ENCODE results near the gene CTSW. TPM values are rescaled to one million over a fixed set of nuclear protein-coding genes. Genes with fewer than 3 reads are reported as not detected.

Gene CTSW
- total RNA-seq, 2 donors from 2014 or later = not detected

- no peaks in the 10 kb centered on the region for H3K9me3 Mint-ChIP-seq
- H3K9ac ChIP-seq (ENCODE audit: extremely low read depth, low read length, poor library complexity, severe bottlenecking) = peak overlapping the region; percentile 86
- H3K4me3 Mint-ChIP-seq = peak overlapping the region; percentile 88
- H3K4me1 ChIP-seq (ENCODE audit: control insufficient read depth, insufficient read depth, low read length) = peaks cover 4% of the 10 kb centered on the region
- H3K9me3 ChIP-seq (ENCODE audit: control insufficient read depth, low read length) = no peaks in the 10 kb centered on the region
- peak overlapping the region; percentile 97 for H3K4me3 ChIP-seq (ENCODE audit: low read length)
- H3K27ac ChIP-seq (ENCODE audit: low read depth, low read length) = peak overlapping the region; percentile 90
- peak overlapping the region; percentile 91 for H3K27ac Mint-ChIP-seq
- peak; percentile 88 for DNase-seq
- peaks cover 21% of the 10 kb centered on the region for H3K4me1 Mint-ChIP-seq
- H3K36me3 ChIP-seq (ENCODE audit: control insufficient read depth, insufficient read depth, low read length) = peaks cover 55% of the 10 kb centered on the region
- peaks cover 53% of the 10 kb centered on the region for H3K36me3 Mint-ChIP-seq (ENCODE audit: low read depth)
- WGBS, 2 experiments (ENCODE audit: insufficient coverage in 1 of 2, insufficient read length in 1 of 2) = 1 to 2% methylated on average over 43 to 57 of the region's 57 CpGs
- H3K27me3 Mint-ChIP-seq (ENCODE audit: insufficient read depth) = no peaks in the 10 kb centered on the region
- TF ChIP-seq, protein P1, sequence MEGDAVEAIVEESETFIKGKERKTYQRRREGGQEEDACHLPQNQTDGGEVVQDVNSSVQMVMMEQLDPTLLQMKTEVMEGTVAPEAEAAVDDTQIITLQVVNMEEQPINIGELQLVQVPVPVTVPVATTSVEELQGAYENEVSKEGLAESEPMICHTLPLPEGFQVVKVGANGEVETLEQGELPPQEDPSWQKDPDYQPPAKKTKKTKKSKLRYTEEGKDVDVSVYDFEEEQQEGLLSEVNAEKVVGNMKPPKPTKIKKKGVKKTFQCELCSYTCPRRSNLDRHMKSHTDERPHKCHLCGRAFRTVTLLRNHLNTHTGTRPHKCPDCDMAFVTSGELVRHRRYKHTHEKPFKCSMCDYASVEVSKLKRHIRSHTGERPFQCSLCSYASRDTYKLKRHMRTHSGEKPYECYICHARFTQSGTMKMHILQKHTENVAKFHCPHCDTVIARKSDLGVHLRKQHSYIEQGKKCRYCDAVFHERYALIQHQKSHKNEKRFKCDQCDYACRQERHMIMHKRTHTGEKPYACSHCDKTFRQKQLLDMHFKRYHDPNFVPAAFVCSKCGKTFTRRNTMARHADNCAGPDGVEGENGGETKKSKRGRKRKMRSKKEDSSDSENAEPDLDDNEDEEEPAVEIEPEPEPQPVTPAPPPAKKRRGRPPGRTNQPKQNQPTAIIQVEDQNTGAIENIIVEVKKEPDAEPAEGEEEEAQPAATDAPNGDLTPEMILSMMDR (conservative IDR thresholded peaks at IDR 0.05) = no peak
- no peaks in the 10 kb centered on the region for H3K27me3 ChIP-seq (ENCODE audit: control insufficient read depth, insufficient read depth, low read length, poor library complexity, severe bottlenecking)
Observed at GRCh38 chr11:65856689-65857499, 22.7 kb upstream of the CTSW start.

- Histone ChIP-seq H3K4me1 (ENCODE audit: control insufficient read depth, insufficient read depth, low read length) (peaks cover 9% of the 10 kb centered on the region), H3K4me3 (ENCODE audit: low read length) (peak overlapping the region; percentile 97), H3K36me3 (ENCODE audit: control insufficient read depth, insufficient read depth, low read length) (peaks cover 54% of the 10 kb centered on the region), H3K9me3 (ENCODE audit: control insufficient read depth, low read length) (no peaks in the 10 kb centered on the region), H3K9ac (ENCODE audit: extremely low read depth, low read length, poor library complexity, severe bottlenecking) (peak overlapping the region; percentile 86), H3K27ac (ENCODE audit: low read depth, low read length) (peak overlapping the region; percentile 90), H3K27me3 (ENCODE audit: control insufficient read depth, insufficient read depth, low read length, poor library complexity, severe bottlenecking) (no peaks in the 10 kb centered on the region)
- no peaks in the 10 kb centered on the region for H3K9me3 Mint-ChIP-seq
- 0% methylated on average over 5 to 49 of the region's 49 CpGs for WGBS, 2 experiments (ENCODE audit: insufficient coverage in 1 of 2, insufficient read length in 1 of 2)
- H3K36me3 Mint-ChIP-seq (ENCODE audit: low read depth) = peaks cover 50% of the 10 kb centered on the region
- TF ChIP-seq, protein P1 (conservative IDR thresholded peaks at IDR 0.05) = peak; percentile 22
- H3K4me3 Mint-ChIP-seq = peak overlapping the region; percentile 88
- H3K27ac Mint-ChIP-seq = no peak overlapping the region
- no peaks in the 10 kb centered on the region for H3K27me3 Mint-ChIP-seq (ENCODE audit: insufficient read depth)
- peaks cover 21% of the 10 kb centered on the region for H3K4me1 Mint-ChIP-seq
- no peak for DNase-seq
Observed at GRCh38 chr11:65857500-65857852, 22.2 kb upstream of the CTSW start.

DNA sequence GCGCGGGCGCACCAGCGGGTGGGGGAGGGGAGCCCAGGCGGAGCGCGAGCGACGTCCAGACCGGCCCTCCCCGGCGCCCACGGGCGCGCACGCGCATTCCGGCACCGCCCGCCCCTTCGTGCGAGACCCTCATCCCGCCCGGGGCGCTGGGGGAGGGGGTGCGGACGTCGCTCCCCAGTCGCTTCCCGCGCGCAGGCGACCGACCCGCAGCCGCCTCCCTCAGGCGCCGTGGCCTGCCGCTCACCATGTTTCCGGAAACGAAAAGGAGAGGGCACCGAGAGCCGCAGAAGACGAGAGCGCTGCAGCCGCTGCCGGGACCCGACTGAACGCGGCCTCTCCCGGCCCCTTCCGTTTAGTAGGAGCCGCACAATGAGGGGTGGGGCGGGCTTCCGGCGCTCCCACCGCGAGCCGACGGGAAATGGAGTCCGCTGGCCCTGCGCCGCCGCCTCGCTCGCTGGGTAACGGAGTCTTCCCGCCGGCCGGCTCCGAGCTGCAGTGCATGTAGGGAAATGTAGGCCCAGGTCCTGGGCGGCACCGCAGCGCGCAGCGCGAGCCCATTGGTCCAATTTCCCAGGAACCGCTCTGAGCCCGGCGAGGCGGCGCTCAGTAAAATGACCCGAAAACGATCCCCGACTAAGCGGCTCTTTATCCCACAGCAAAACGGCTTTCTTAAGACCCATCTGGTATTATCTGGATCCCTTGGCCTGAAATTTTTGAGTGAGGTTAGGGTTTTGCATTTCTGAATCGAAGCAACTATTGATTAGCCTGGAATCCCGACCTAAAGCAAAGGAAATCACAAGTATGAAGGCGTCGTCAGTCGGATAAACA lies 21.6 kb upstream of the CTSW start, which contains the start of gene CFL1:
Gene CFL1, minus strand, starts transcription at position 328 of the 828 bp plus-strand sequence. Its CDS starts 81 bp downstream, at position 247.
- peak within 1 kb of the TSS; percentile 88 for H3K4me3 Mint-ChIP-seq

More for the DNA sequence above, 21.6 kb upstream of the CTSW start, which contains the start of gene CFL1:
- TF ChIP-seq, protein P1 (conservative IDR thresholded peaks at IDR 0.05) = no peak
- H3K4me1 ChIP-seq (ENCODE audit: control insufficient read depth, insufficient read depth, low read length) = peaks cover 10% of the 10 kb centered on the region
- H3K36me3 ChIP-seq (ENCODE audit: control insufficient read depth, insufficient read depth, low read length) = peaks cover 54% of the 10 kb centered on the region
- no peaks in the 10 kb centered on the region for H3K9me3 ChIP-seq (ENCODE audit: control insufficient read depth, low read length)
- Mint-ChIP-seq H3K27ac (peak within 1 kb of the TSS; percentile 97), H3K4me1 (peaks cover 21% of the 10 kb centered on the region), H3K27me3 (ENCODE audit: insufficient read depth) (no peaks in the 10 kb centered on the region), H3K36me3 (ENCODE audit: low read depth) (peaks cover 52% of the 10 kb centered on the region), H3K9me3 (no peaks in the 10 kb centered on the region)
- H3K27me3 ChIP-seq (ENCODE audit: control insufficient read depth, insufficient read depth, low read length, poor library complexity, severe bottlenecking) = no peaks in the 10 kb centered on the region
- DNase-seq = peak; percentile 99
- H3K27ac ChIP-seq (ENCODE audit: low read depth, low read length) = peak within 1 kb of the TSS; percentile 93
- 0 to 1% methylated on average over 26 to 91 of the region's 92 CpGs for WGBS, 2 experiments (ENCODE audit: insufficient coverage in 1 of 2, insufficient read length in 1 of 2)
- peak within 1 kb of the TSS; percentile 86 for H3K9ac ChIP-seq (ENCODE audit: extremely low read depth, low read length, poor library complexity, severe bottlenecking)
- H3K4me3 ChIP-seq (ENCODE audit: low read length) = peak within 1 kb of the TSS; percentile 97
